ENCODE measurements around the gene FAM89A. TPM values are rescaled to one million over a fixed set of nuclear protein-coding genes. Genes with fewer than 3 reads are reported as not detected.

FAM89A gene
- total and polyA plus RNA-seq, 2 of the 8 experiments (the other 6 are each of a cell fraction or from before 2014, with no cell fraction given), result 2.1 to 2.2 TPM

DNA sequence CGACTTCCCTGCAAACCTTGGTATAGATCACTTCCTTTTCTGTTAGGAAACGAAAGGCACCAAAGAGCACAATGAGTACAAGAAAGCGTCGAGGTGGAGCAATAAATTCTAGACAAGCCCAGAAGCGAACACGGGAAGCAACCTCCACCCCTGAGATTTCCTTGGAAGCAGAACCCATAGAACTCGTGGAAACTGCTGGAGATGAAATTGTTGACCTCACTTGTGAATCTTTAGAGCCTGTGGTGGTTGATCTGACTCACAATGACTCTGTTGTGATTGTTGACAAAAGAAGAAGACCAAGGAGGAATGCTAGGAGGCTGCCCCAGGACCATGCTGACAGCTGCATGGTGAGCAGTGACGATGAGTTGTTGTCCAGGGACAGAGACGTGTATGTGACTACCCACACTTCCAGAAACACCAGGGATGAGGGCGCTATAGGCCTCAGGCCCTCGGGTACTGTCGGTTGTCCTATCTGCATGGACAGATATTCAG, 18.5 kb downstream of the FAM89A start:
- no peaks in the 10 kb centered on the region for H3K23me2 ChIP-seq (ENCODE audit: low read depth, low read length)
- H2AK5ac ChIP-seq (ENCODE audit: low read depth, low read length), result 0 out of 2 replicates have a peak overlapping the region, but pooled peaks have one; percentile 13
- no peak overlapping the region for H2BK120ac ChIP-seq (replicated peaks; ENCODE audit: low read depth, low read length)
- H2BK15ac ChIP-seq (ENCODE audit: low read length), result no peak overlapping the region
- H3K27me3 ChIP-seq (replicated peaks in 1 of 4; ENCODE audit: control insufficient read depth in 3 of 4, extremely low read depth in 1 of 4, insufficient read depth in 3 of 4, low read length in 3 of 4), result peaks cover 0 to 6% (median 2%) of the 10 kb centered on the region in 4 experiments; a peak in 4 of 7 replicates
- H3K14ac ChIP-seq (ENCODE audit: insufficient read length), result no peak overlapping the region
- no peak overlapping the region for H3K56ac ChIP-seq (replicated peaks; ENCODE audit: insufficient read length, low read depth, low read length)
- H3K4ac ChIP-seq (replicated peaks; ENCODE audit: insufficient read length, low read depth, low read length), result no peak overlapping the region
- peaks cover 0 to 3% of the 10 kb centered on the region in 2 experiments for H4K20me1 ChIP-seq (replicated peaks in 1 of 2; ENCODE audit: control insufficient read depth in 1 of 2, insufficient read depth in 2 of 2, low read length in 2 of 2)
- H3K4me2 ChIP-seq (ENCODE audit: insufficient read depth in 1 of 2, low read depth in 2 of 2, low read length in 2 of 2), result no peak overlapping the region; a peak in 1 of 4 replicates
- no peaks in the 10 kb centered on the region for H3K79me1 ChIP-seq (ENCODE audit: low read depth, low read length)
- no peak overlapping the region for H4K91ac ChIP-seq (replicated peaks; ENCODE audit: insufficient read length, low read length)
- no peak overlapping the region for H2BK5ac ChIP-seq (ENCODE audit: low read depth, low read length)
- H2BK12ac ChIP-seq (ENCODE audit: low read depth, low read length), result 0 out of 2 replicates have a peak overlapping the region, but pooled peaks have one; percentile 50
- no peak overlapping the region for H2AFZ ChIP-seq (ENCODE audit: low read length)
- no peak overlapping the region for H4K5ac ChIP-seq (ENCODE audit: insufficient read length, low read depth, low read length)
- no peak overlapping the region for H3K9ac ChIP-seq (replicated peaks in 1 of 4; ENCODE audit: extremely low read depth in 1 of 4, low read depth in 3 of 4, low read length in 3 of 4)
- H3K18ac ChIP-seq (ENCODE audit: extremely low read depth, low read length), result no peak overlapping the region
- no peaks in the 10 kb centered on the region for H3K9me3 ChIP-seq (ENCODE audit: insufficient read depth in 2 of 2, low read depth in 1 of 2, low read length in 1 of 2)
- no peaks in the 10 kb centered on the region for H3K79me2 ChIP-seq (ENCODE audit: control insufficient read depth in 1 of 2, insufficient read depth in 2 of 2, low read length in 2 of 2)
- H4K8ac ChIP-seq (ENCODE audit: extremely low read depth, insufficient read depth, low read length), result no peak overlapping the region
- H3K27ac ChIP-seq (ENCODE audit: low read depth, low read length), result no peak overlapping the region
- POLR2A ChIA-PET (ENCODE audit: partially characterized antibody), result no interaction called here
- no peak overlapping the region for H3K4me3 ChIP-seq (ENCODE audit: extremely low read depth in 1 of 4, insufficient read depth in 2 of 4, low read depth in 3 of 4, low read length in 4 of 4)
- H3K4me1 ChIP-seq (replicated peaks in 1 of 4; ENCODE audit: control insufficient read depth in 3 of 4, insufficient read depth in 4 of 4, low read length in 3 of 4), result peaks cover 2 to 7% (median 6%) of the 10 kb centered on the region in 4 experiments; a peak in 5 of 7 replicates
- H2BK20ac ChIP-seq (ENCODE audit: low read length), result no peak overlapping the region
- 89% methylated on average over 12 of the region's 12 CpGs; no CpG with 5 or more reads in 1 of the 2 experiments for WGBS, 2 experiments (ENCODE audit: extremely low coverage in 1 of 2, insufficient coverage in 1 of 2, insufficient read length in 1 of 2, insufficient replicate concordance in 2 of 2, low coverage in 1 of 2, low lambda C conversion rate in 2 of 2, missing lambda C conversion rate in 1 of 2)
- FAIRE-seq, result no peak
- DNase-seq (ENCODE audit: low read depth in 1 of 2, low spot score in 2 of 2), result no peak
- CTCF ChIA-PET (ENCODE audit: partially characterized antibody), result interaction anchor here (0.9 to 1.5 kb wide), 2 partner anchors 70 to 84 kb away, joined by 3 read pairs; no protein-coding TSS in a partner anchor
- no peaks in the 10 kb centered on the region for H3K36me3 ChIP-seq (ENCODE audit: control insufficient read depth in 2 of 4, insufficient read depth in 4 of 4, low read length in 3 of 4)
- no peak overlapping the region for H3K23ac ChIP-seq (ENCODE audit: insufficient read length)
- TF ChIP-seq GTF2F1 (IDR thresholded peaks at IDR 0.05; ENCODE audit: borderline replicate concordance, low read depth, low read length) (no peak), EGR1 (IDR thresholded peaks at IDR 0.05; ENCODE audit: borderline replicate concordance, low read depth, low read length) (no peak), GABPA (IDR thresholded peaks at IDR 0.05; ENCODE audit: borderline replicate concordance, insufficient read depth, low read length) (no peak), KDM4A (IDR thresholded peaks at IDR 0.05; ENCODE audit: low read depth, low read length, severe bottlenecking) (no peak), SAP30 (IDR thresholded peaks at IDR 0.05; ENCODE audit: insufficient read depth, insufficient replicate concordance, low read length) (no peak), FOSL1 (IDR thresholded peaks at IDR 0.05; ENCODE audit: insufficient read depth, low read depth, low read length) (no peak), JUND (IDR thresholded peaks at IDR 0.05; ENCODE audit: low read length) (no peak), SP4 (IDR thresholded peaks at IDR 0.05; ENCODE audit: low read length) (no peak), SIX5 (IDR thresholded peaks at IDR 0.05; ENCODE audit: low read depth, low read length) (no peak), NANOG (IDR thresholded peaks at IDR 0.05; ENCODE audit: insufficient read depth, low read depth, low read length, poor library complexity, severe bottlenecking) (no peak)
- TF ChIP-seq, protein P1, sequence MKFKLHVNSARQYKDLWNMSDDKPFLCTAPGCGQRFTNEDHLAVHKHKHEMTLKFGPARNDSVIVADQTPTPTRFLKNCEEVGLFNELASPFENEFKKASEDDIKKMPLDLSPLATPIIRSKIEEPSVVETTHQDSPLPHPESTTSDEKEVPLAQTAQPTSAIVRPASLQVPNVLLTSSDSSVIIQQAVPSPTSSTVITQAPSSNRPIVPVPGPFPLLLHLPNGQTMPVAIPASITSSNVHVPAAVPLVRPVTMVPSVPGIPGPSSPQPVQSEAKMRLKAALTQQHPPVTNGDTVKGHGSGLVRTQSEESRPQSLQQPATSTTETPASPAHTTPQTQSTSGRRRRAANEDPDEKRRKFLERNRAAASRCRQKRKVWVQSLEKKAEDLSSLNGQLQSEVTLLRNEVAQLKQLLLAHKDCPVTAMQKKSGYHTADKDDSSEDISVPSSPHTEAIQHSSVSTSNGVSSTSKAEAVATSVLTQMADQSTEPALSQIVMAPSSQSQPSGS (IDR thresholded peaks at IDR 0.05; ENCODE audit: low read length), result no peak
